ENCODE measurements around the gene SNX2. TPM values are rescaled to one million over a fixed set of nuclear protein-coding genes. Genes with fewer than 3 reads are reported as not detected.

SNX2 gene
- total RNA-seq (2014; rRNA removed; shearing (Covaris generic); ENCODE audit: low replicate concordance): 32.4 and 41.4 TPM in 2 replicates

- peak; percentile 67 for DNase-seq (ENCODE audit: low read depth)
- in situ Hi-C loops (cut with HindIII; ENCODE audit: low pct_unique_long_range_greater_than_20kb, low sequenced_read_pairs): no loop called here
Measured at GRCh38 chr5:122774861-122775549, at the start of gene SNX2. TSS of gene SNX2 (plus strand) at chr5:122775080. CDS start at chr5:122775104, 24 bp downstream.

GRCh38 chr5:122727112-122727541 lies 47.8 kb upstream of the SNX2 start:
- in situ Hi-C loops (cut with HindIII; ENCODE audit: low pct_unique_long_range_greater_than_20kb, low sequenced_read_pairs): no loop called here
- peak; percentile 4 for DNase-seq (ENCODE audit: low read depth)

DNA sequence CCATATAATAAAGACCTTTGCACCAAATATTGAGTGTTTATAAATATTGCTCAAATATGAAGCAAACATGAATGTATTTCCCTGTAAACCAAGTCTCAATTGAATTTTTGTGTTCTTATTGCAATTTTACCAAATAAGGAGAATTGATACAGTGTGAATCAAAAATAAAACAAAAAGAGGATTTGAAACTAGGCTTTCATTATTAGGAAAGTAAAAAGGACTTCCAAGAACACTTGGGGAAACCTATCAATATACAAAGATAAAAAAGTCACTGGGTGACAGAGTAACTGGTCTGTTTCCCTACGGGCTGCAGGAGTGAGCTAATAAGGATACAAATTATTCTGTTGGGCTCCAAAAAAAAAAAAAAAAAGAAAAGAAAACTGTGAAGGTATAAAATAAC lies 44.8 kb upstream of the SNX2 start:
- DNase-seq (ENCODE audit: low read depth): no peak
- in situ Hi-C loops (cut with HindIII; ENCODE audit: low pct_unique_long_range_greater_than_20kb, low sequenced_read_pairs): no loop called here

- DNase-seq (ENCODE audit: low read depth): no peak
- in situ Hi-C loops (cut with HindIII; ENCODE audit: low pct_unique_long_range_greater_than_20kb, low sequenced_read_pairs): no loop called here
Measured at GRCh38 chr5:122730456-122730855, 44.4 kb upstream of the SNX2 start.

DNA sequence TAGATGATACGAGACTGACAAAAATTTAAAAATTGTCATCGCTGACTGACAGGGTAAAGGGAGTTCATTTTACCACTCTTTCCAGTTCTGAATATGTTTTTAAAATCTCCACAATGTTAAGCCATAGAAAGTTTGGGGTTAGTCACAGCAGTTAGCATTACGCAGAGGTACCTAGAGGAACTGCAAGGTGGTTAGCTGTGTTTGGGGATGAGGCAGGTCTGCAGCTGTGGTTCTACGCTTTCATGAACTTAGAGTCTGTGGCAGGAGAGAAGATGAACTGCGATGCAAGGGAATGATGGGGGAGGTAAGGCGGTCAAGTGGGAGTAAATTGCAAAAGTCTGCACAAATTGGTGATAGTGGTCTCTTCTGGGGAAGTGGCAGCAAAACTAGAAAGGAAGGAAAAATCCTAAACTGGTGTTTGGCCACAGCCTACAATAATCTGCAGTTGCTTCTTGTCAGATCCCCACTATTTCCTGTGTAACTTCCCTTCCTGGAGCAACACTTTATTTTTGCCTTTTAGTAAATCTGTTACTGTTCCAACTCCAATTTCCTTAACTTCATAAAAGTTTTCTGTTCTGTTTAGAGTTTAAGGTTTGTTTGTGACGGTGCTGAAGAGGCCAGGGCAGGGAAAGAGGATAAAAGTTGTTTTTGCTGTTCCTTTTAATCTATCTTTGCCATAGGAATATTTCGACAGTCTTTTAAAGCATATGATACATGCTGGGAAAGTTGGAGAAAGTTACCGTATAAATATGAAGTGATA lies 38.6 kb upstream of the SNX2 start:
- DNase-seq (ENCODE audit: low read depth): no peak
- in situ Hi-C loops (cut with HindIII; ENCODE audit: low pct_unique_long_range_greater_than_20kb, low sequenced_read_pairs): no loop called here

DNA sequence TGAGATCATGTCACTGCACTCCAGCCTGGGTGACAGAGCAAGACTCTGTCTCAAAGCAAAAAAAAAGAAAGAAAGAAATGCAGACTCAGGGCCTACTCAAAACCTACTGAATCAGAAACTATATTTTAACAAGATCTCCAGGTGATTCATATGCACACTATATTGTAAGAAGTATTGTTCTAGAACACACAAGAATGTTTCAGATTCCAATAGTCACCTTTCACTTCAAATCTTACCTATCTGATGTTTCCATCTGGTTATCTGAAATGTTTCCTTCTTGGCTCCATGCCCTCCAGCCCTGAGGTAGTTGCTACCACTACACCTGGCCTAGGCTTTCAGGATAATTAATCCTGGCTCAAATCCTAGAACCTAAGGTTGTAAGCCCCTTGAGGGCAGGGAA lies 36.8 kb upstream of the SNX2 start:
- no peak for DNase-seq (ENCODE audit: low read depth)
- in situ Hi-C loops (cut with HindIII; ENCODE audit: low pct_unique_long_range_greater_than_20kb, low sequenced_read_pairs): no loop called here

DNA sequence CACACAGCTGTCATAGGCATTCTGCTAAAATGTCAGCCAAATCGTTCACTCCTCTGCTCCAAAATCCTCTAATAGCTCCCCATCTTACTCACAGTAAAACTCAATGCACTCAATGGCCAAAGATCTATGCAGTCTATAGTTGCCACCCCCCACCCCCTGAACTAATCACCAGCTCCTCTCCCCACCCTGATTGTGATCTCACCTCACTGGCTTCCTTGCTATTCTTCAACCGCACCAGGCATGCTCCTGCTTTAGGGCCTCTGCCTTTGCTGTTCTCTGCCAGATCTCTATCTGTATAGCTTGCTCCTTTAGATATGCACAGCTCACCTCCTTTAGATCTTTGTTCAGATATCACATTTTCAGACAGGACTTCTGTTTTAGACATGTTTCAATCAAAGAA lies 33.2 kb upstream of the SNX2 start:
- DNase-seq (ENCODE audit: low read depth): no peak
- in situ Hi-C loops (cut with HindIII; ENCODE audit: low pct_unique_long_range_greater_than_20kb, low sequenced_read_pairs): no loop called here

DNA sequence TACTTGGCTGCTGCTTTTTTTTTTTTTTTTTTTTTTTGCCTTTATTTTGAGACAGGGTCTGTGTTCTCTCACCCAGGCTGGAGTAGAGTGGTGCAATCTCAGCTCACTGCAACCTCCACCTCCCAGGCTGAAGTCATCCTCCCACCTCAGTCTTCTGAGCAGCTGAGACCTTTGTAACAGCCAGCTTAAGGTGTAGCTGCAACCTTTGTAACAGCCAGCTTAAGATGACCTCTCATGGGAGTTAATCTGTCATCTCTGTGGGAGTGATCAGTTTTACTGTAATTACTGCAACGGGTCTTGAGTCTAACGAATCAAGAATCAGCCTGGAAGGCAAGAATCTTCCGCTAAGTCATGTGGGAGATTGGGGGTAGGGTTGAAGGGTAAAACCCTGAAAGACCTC lies 31.6 kb upstream of the SNX2 start:
- in situ Hi-C loops (cut with HindIII; ENCODE audit: low pct_unique_long_range_greater_than_20kb, low sequenced_read_pairs): no loop called here
- no peak for DNase-seq (ENCODE audit: low read depth)

GRCh38 chr5:122745597-122745996 lies 29.3 kb upstream of the SNX2 start:
- in situ Hi-C loops (cut with HindIII; ENCODE audit: low pct_unique_long_range_greater_than_20kb, low sequenced_read_pairs): no loop called here
- no peak for DNase-seq (ENCODE audit: low read depth)

GRCh38 chr5:122749886-122750285 lies 25.0 kb upstream of the SNX2 start:
- DNase-seq (ENCODE audit: low read depth): no peak
- in situ Hi-C loops (cut with HindIII; ENCODE audit: low pct_unique_long_range_greater_than_20kb, low sequenced_read_pairs): no loop called here

DNA sequence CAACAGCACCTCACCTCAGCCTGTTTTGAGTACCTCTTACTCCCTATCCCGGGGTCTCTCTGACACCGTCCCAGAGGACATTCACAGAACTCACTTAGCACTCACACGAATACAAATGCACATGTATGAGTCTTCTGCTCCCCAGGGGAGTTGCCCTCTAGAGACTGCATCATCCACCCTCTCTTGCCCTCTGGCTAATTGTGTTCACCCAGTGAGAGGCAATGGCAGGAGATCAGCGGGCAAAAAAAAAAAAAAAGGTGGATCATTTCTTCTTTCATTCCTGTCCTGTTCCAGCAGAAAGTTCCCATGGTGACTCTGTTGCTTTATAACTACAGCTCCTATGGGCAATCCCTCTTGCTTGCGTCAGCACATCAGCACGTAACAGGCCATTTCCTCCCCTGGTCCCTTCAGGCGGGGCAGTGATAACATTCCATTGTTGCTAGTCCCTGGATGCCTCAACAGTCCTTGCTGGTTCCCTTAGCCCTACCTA lies 23.5 kb upstream of the SNX2 start:
- DNase-seq (ENCODE audit: low read depth): peak; percentile 23
- in situ Hi-C loops (cut with HindIII; ENCODE audit: low pct_unique_long_range_greater_than_20kb, low sequenced_read_pairs): no loop called here

DNA sequence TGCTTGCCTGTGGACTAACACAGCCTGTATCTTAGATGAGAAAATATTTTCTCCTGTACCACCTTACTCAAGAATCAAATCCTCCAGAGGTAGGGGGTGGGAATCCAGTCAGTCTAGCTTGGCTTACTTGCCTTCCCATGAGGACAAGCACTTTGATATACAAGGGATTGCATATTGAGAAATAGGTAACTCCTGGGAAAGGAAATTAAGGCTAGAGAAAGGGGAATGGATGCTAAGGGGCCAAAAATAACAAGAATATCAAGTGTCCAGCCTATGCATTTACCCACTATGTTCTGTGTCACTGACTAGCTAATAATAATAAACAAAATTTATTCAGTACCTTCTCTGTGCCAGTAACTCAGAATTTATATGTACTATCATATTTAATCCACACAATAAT lies 21.4 kb upstream of the SNX2 start:
- in situ Hi-C loops (cut with HindIII; ENCODE audit: low pct_unique_long_range_greater_than_20kb, low sequenced_read_pairs): no loop called here
- no peak for DNase-seq (ENCODE audit: low read depth)

DNA sequence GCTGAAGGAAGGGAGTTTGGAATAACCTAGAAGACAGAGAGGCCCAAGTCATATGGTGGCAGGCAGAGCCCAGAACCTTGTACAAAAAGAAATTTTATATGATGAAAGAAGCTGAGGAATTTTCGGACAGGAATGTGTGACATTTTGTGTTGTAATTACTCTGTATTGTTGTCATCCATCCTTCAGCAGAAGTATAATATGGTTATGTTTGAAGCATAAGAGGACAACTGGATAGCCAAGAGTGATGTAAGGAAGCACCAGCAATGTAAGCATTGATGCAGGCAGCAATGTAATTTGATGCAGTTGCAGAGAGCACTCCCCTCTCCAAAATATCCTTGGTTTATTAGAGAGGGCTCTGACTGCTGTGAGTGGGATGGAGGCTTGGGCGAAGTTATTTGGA lies 19.1 kb upstream of the SNX2 start:
- no peak for DNase-seq (ENCODE audit: low read depth)
- in situ Hi-C loops (cut with HindIII; ENCODE audit: low pct_unique_long_range_greater_than_20kb, low sequenced_read_pairs): no loop called here

- in situ Hi-C loops (cut with HindIII; ENCODE audit: low pct_unique_long_range_greater_than_20kb, low sequenced_read_pairs): no loop called here
- DNase-seq (ENCODE audit: low read depth): no peak
Measured at GRCh38 chr5:122756264-122756911, 18.5 kb upstream of the SNX2 start.

DNA sequence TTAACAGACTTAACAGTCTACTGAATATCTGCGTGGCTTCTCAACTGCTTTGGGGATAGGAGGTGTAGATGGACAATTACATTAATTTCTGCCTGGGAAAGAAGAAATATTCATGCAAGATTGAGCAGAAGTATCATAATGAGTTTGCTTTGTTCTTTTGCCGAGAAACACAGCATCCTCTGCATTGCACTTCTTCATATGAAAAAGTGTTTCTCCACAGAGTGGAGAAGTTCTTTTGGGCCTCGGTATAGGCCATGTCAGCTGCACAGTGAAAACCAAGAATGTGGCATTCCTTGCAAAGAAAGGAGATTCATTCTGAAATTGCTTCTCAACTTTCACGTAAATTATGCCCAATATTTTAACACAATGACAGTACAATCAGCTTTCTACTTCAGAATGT lies 17.6 kb upstream of the SNX2 start:
- no peak for DNase-seq (ENCODE audit: low read depth)
- in situ Hi-C loops (cut with HindIII; ENCODE audit: low pct_unique_long_range_greater_than_20kb, low sequenced_read_pairs): no loop called here

DNA sequence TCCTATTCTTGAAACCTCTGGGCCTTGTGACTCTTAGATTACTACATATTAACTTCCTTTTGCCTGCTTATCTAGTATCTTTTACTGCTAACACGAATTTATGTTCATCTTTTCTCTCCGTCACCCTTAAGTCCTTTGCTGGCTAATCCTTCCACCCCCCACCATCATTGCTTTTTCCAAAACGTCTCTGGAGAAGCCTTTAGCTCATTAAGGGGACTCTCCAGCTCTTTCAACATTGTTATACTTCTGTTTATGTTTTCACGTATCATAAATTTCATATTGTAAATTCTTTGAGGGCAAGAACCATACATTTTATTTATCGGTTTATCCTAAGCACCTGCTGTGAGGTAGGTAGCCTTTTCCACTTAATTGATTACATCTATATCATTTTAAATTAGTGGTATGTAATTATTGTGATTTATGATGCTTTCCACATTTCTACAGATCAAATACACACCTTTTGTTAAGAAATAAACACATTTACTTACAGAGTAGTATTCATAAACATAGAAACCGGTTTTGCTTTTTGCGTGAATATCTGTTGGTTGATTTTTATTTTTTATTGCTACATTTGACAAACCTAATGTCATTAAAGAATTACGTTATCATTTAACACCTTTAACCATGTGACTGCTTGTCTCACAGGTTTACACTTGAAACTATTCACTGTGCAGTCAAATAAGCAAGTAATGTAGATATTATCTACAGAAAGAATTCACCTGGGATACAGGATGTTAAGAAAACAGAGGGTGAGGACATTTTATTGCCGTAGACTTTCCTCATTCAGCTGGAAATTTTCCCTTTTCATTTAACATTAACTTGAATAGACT lies 15.4 kb upstream of the SNX2 start:
- DNase-seq (ENCODE audit: low read depth): no peak
- in situ Hi-C loops (cut with HindIII; ENCODE audit: low pct_unique_long_range_greater_than_20kb, low sequenced_read_pairs): no loop called here

DNA sequence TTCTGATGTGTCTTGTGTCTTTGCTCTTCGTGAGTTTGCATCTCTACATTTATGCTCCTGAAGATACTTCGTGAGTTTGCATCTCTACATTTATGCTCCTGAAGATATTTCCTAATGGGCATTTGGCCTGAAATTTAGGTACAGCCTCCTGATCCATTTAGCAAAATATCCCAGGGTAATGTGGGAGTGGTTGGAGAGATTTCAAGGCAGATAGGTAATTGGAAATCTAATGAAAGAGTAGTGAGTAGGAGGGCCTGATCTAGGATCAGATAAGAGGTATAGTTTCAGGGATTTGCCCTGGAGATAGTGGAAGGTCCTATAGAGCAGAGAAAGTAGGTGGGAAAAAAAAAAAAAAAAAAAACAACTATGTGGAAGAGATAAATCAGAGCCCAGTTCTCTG lies 14.6 kb upstream of the SNX2 start:
- DNase-seq (ENCODE audit: low read depth): no peak
- in situ Hi-C loops (cut with HindIII; ENCODE audit: low pct_unique_long_range_greater_than_20kb, low sequenced_read_pairs): no loop called here

DNA sequence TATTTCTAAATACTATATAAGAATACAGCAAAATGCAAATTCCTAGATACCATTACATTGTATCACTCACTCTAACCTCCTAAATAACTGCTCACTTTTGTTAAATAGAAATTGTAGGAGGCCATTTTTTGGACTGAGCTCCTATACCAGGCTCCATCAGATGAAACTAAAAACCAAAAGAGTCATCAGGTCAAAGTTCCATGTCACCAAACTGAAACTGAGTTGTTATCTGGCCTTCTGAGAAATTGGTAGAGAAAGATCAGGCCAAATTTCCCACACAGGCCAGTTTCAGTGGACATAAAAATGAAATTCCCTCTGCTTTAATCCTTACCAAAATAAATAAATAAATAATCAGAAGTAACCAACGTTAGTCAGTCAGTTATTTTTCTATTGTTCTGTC lies 13.8 kb upstream of the SNX2 start:
- in situ Hi-C loops (cut with HindIII; ENCODE audit: low pct_unique_long_range_greater_than_20kb, low sequenced_read_pairs): no loop called here
- DNase-seq (ENCODE audit: low read depth): no peak
